ENCODE measurements around the gene KPTN.

DNA sequence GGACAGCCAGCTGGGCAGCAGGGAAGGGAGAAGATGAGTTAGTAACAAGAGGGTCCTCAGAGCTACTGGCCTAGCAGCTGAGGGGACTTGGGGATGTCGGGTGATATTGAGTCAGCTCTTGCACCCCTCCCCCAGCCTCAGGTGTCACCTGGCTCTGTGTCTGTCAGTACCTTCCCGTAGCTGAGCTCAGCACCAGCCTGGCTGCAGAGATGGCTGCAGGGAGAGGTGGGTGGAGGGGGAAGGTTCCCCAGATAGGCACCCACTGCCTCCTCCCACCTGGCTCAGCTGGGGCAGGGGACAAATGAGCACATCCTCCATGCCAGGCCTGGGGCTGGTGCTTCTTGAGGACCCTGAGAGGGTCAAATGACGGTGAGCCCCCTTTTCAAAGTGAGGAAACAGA lies 6.8 kb upstream of the KPTN start:
- TF ChIP-seq EZH2 (IDR thresholded peaks at IDR 0.05; ENCODE audit: low read length): no peak
- no peak for TF ChIP-seq CTCF (optimal IDR thresholded peaks at IDR 0.05 in 1 of 3, IDR thresholded peaks at IDR 0.05 in 1 of 3, conservative IDR thresholded peaks at IDR 0.05 in 1 of 3; ENCODE audit: extremely low read depth in 1 of 3, insufficient read depth in 2 of 3, low read length in 3 of 3)
